ENCODE data around the gene RDH11. TPM values are rescaled to one million over a fixed set of nuclear protein-coding genes. Genes with fewer than 3 reads are reported as not detected.
A peak's percentile ranks its signal among the peaks of the same experiment; 100 is the strongest.
"Not testable (repeated sequence)": the region's sequence is repeated elsewhere in the genome, so short reads cannot be mapped to it uniquely, and the experiment has no call there.

The RDH11 gene
- total and polyA plus RNA-seq, 2 experiments from 2014 or later, result 95.2 to 139 TPM

DNA sequence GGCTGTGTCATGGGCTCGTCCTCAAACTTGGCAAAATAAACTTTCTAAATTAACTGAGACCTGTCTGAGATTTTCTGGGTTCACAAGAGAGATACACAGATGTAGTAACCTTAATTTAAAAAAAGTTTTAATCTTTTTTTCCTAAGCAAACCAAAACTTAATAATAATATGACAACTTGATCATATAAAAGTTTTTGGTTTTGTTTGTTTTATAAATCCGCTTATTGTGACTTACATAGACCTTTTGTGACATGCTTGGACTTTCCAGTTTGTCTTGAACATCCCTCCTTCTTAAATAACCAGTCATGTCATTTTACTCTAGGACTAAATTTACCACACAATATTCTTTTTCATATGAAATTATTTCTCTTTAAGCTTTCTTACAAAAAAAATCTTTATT is 14.6 kb upstream of the RDH11 start:
- Histone ChIP-seq H3K4me1 (ENCODE audit: insufficient read depth) (no peaks in the 10 kb centered on the region; the same call in 1 of the 2 replicates), H2AFZ (no peak overlapping the region), H3K27ac (ENCODE audit: low read depth) (no peak overlapping the region), H3K36me3 (ENCODE audit: insufficient read depth) (peaks cover 7% of the 10 kb centered on the region; the same call in 1 of the 2 replicates), H3K9me2 (ENCODE audit: insufficient read depth) (no peaks in the 10 kb centered on the region; the same call in 1 of the 2 replicates), H4K20me1 (replicated peaks; ENCODE audit: insufficient read depth) (no peaks in the 10 kb centered on the region), H3K79me2 (replicated peaks; ENCODE audit: insufficient read depth) (no peaks in the 10 kb centered on the region), H3K27me3 (ENCODE audit: insufficient read depth) (no peaks in the 10 kb centered on the region), H3K4me3 (no peak overlapping the region), H3K4me2 (no peak overlapping the region), H3F3A (replicated peaks; ENCODE audit: low read depth) (no peaks in the 10 kb centered on the region)
- DNase-seq (ENCODE audit: low spot score), result peak; percentile 67
- peaks cover 53% of the 10 kb centered on the region for H3K9me3 Mint-ChIP-seq
- H3K4me3 Mint-ChIP-seq, result no peak overlapping the region
- H3K27me3 Mint-ChIP-seq (ENCODE audit: insufficient read depth, low read depth, poor library complexity), result peaks cover 2% of the 10 kb centered on the region
- H3K36me3 Mint-ChIP-seq (ENCODE audit: low read depth), result peaks cover 8% of the 10 kb centered on the region; the same call in 2 of the 3 replicates
- TF ChIP-seq, protein P1, sequence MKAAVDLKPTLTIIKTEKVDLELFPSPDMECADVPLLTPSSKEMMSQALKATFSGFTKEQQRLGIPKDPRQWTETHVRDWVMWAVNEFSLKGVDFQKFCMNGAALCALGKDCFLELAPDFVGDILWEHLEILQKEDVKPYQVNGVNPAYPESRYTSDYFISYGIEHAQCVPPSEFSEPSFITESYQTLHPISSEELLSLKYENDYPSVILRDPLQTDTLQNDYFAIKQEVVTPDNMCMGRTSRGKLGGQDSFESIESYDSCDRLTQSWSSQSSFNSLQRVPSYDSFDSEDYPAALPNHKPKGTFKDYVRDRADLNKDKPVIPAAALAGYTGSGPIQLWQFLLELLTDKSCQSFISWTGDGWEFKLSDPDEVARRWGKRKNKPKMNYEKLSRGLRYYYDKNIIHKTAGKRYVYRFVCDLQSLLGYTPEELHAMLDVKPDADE (IDR thresholded peaks at IDR 0.05), result no peak
- TF ChIP-seq EZH2 (IDR thresholded peaks at IDR 0.05; ENCODE audit: low read depth, unreplicated experiment) (no peak), NANOG (IDR thresholded peaks at IDR 0.05; ENCODE audit: borderline replicate concordance) (no peak), ZNF114 (CRISPR knock-in tag; IDR thresholded peaks at IDR 0.05) (no peak), ZNF462 (CRISPR knock-in tag; IDR thresholded peaks at IDR 0.05) (no peak), JUNB (IDR thresholded peaks at IDR 0.05; ENCODE audit: unreplicated experiment) (no peak), POLR2AphosphoS5 (IDR thresholded peaks at IDR 0.05; ENCODE audit: low read depth) (no peak), CREB1 (CRISPR knock-in tag; IDR thresholded peaks at IDR 0.05; ENCODE audit: low read depth) (no peak)
- H3K27ac Mint-ChIP-seq, result no peak overlapping the region
- ATAC-seq, result no peak
- H3K4me1 Mint-ChIP-seq, result no peaks in the 10 kb centered on the region

DNA sequence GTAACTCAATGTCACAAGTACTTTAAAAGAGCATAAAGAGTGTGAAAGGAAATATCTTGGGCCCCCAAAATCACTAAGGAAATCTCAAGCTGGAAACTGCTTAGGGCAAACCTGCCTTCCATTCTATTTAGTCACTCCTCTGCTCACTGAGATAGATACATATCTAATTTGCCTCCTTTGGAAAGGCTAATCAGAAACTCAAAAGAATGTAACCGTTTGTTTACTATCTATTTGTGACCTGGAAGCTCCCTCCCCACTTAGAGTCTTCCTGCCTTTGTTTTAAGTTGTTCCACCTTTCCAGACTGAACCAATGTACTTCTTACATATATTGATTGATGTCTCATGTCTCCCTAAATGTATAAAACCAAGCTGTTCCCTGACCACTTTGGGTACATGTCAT is 14.2 kb upstream of the RDH11 start:
- not testable (repeated sequence) for H3K4me2 ChIP-seq; DNase-seq (ENCODE audit: low spot score); H3K4me3 ChIP-seq; H3K4me1 ChIP-seq (ENCODE audit: insufficient read depth); H2AFZ ChIP-seq; H3K27me3 ChIP-seq (ENCODE audit: insufficient read depth); H3K27me3 Mint-ChIP-seq (ENCODE audit: insufficient read depth, low read depth, poor library complexity); H3K36me3 ChIP-seq (ENCODE audit: insufficient read depth); H4K20me1 ChIP-seq (replicated peaks; ENCODE audit: insufficient read depth); H3F3A ChIP-seq (replicated peaks; ENCODE audit: low read depth); H3K27ac ChIP-seq (ENCODE audit: low read depth); H3K27ac Mint-ChIP-seq; H3K36me3 Mint-ChIP-seq (ENCODE audit: low read depth); H3K9me2 ChIP-seq (ENCODE audit: insufficient read depth); H3K4me3 Mint-ChIP-seq; ATAC-seq; H3K4me1 Mint-ChIP-seq; H3K79me2 ChIP-seq (replicated peaks; ENCODE audit: insufficient read depth)
- H3K9me3 Mint-ChIP-seq, result peaks cover 53% of the 10 kb centered on the region

DNA sequence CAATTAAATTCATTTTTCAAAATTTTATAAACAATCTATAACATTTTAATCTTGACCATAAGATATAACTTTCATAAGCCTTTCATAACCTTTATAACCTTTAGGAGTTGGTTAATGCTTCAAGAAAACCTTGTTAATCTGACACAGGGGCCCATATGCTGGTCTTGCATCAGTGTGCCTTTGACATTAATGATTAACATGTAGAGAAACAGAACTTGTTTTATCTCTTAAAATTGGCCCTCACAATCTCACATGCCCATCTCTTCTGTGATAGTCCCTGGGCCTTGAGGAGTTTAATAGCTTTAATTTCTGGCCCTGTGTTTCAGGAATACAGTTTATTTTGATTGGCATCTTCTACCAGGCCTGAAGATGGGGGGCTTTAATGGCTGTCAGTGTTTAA is 13.8 kb upstream of the RDH11 start:
- not testable (repeated sequence) for H3K36me3 Mint-ChIP-seq (ENCODE audit: low read depth); H3K4me1 ChIP-seq (ENCODE audit: insufficient read depth); H3K4me3 Mint-ChIP-seq; H3K4me3 ChIP-seq; H3F3A ChIP-seq (replicated peaks; ENCODE audit: low read depth); DNase-seq (ENCODE audit: low spot score); H4K20me1 ChIP-seq (replicated peaks; ENCODE audit: insufficient read depth); H3K27ac Mint-ChIP-seq; H3K4me1 Mint-ChIP-seq; H3K79me2 ChIP-seq (replicated peaks; ENCODE audit: insufficient read depth); H3K4me2 ChIP-seq; ATAC-seq; H3K27ac ChIP-seq (ENCODE audit: low read depth); H3K27me3 ChIP-seq (ENCODE audit: insufficient read depth); H2AFZ ChIP-seq; H3K27me3 Mint-ChIP-seq (ENCODE audit: insufficient read depth, low read depth, poor library complexity); H3K36me3 ChIP-seq (ENCODE audit: insufficient read depth); H3K9me2 ChIP-seq (ENCODE audit: insufficient read depth)
- H3K9me3 Mint-ChIP-seq, result peaks cover 53% of the 10 kb centered on the region
